ENCODE results near the gene STAB2.

The STAB2 gene

DNA sequence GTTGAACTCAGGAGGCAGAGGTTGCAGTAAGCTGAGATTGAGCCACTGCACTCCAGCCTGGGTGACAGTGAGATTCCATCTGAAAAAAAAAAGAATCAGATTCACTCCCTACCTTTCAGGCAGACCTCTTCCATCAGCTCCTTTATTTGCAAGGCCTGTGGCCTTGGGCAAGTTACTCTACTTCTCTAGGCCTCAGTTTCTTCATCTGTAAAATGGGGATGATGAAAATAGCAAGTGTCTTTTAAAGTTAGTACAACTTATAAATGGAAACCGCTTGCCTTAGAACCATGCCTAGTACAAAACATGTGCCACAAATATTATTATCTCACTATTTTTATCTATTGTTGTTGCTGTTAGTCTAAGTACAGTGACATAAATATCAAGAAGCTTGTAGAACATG is 84.3 kb downstream of the STAB2 start:
- no peak for DNase-seq (ENCODE audit: low spot score)
- no peaks in the 10 kb centered on the region for H3K9me3 ChIP-seq (ENCODE audit: severe bottlenecking)
- no peaks in the 10 kb centered on the region for H3K36me3 ChIP-seq (ENCODE audit: low read depth)
- no peak overlapping the region for H3K27ac ChIP-seq (ENCODE audit: poor library complexity, severe bottlenecking)
- ATAC-seq (ENCODE audit: low read depth) = no peak
- TF ChIP-seq, protein P1, sequence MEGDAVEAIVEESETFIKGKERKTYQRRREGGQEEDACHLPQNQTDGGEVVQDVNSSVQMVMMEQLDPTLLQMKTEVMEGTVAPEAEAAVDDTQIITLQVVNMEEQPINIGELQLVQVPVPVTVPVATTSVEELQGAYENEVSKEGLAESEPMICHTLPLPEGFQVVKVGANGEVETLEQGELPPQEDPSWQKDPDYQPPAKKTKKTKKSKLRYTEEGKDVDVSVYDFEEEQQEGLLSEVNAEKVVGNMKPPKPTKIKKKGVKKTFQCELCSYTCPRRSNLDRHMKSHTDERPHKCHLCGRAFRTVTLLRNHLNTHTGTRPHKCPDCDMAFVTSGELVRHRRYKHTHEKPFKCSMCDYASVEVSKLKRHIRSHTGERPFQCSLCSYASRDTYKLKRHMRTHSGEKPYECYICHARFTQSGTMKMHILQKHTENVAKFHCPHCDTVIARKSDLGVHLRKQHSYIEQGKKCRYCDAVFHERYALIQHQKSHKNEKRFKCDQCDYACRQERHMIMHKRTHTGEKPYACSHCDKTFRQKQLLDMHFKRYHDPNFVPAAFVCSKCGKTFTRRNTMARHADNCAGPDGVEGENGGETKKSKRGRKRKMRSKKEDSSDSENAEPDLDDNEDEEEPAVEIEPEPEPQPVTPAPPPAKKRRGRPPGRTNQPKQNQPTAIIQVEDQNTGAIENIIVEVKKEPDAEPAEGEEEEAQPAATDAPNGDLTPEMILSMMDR (IDR thresholded peaks at IDR 0.05; ENCODE audit: poor library complexity, severe bottlenecking) = no peak
- no peaks in the 10 kb centered on the region for H3K27me3 ChIP-seq (ENCODE audit: insufficient read depth, poor library complexity, severe bottlenecking)
- H3K4me1 ChIP-seq (ENCODE audit: insufficient read depth, poor library complexity, severe bottlenecking) = no peaks in the 10 kb centered on the region
- no peak overlapping the region for H3K4me3 ChIP-seq (ENCODE audit: severe bottlenecking)

DNA sequence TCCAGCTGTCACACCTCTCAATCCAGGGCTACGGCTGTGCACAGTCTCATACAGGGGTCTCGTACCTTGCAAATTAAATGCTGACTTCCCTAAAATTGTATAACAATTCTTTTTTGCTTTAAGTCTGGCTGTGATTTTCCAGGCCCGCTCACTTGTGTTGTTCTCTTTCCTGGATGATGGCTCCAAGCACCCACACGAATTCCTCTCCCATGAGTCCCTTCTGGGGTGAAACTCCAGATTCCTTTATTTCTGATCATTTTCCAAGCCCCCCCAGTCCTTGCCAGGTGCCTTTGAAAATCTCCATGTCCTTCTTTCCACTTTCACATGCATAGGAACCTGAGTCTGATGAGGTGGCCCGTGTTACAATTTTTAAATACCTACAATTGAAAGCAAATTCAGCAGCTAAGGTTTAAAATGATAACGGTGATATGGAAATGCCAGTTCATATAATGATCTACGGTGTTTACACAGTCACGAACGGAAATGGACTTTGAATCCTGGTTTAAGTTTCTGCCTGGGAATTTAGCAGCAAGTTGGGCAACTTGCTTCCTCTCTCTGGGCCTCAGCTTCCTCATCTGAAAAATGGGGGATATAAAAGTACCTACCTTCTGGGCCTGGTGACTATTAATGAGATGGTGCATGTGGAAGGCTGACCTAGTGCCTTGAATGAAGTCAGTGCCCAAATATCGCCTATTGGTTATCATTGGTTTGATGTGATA is 85.5 kb downstream of the STAB2 start:
- ATAC-seq (ENCODE audit: low read depth) = no peak
- Histone ChIP-seq H3K27ac (ENCODE audit: poor library complexity, severe bottlenecking) (no peak overlapping the region), H3K4me3 (ENCODE audit: severe bottlenecking) (no peak overlapping the region), H3K36me3 (ENCODE audit: low read depth) (no peaks in the 10 kb centered on the region), H3K9me3 (ENCODE audit: severe bottlenecking) (no peaks in the 10 kb centered on the region), H3K27me3 (ENCODE audit: insufficient read depth, poor library complexity, severe bottlenecking) (no peaks in the 10 kb centered on the region), H3K4me1 (ENCODE audit: insufficient read depth, poor library complexity, severe bottlenecking) (no peaks in the 10 kb centered on the region)
- TF ChIP-seq, protein P1 (IDR thresholded peaks at IDR 0.05; ENCODE audit: poor library complexity, severe bottlenecking) = no peak
- no peak for DNase-seq (ENCODE audit: low spot score)

DNA sequence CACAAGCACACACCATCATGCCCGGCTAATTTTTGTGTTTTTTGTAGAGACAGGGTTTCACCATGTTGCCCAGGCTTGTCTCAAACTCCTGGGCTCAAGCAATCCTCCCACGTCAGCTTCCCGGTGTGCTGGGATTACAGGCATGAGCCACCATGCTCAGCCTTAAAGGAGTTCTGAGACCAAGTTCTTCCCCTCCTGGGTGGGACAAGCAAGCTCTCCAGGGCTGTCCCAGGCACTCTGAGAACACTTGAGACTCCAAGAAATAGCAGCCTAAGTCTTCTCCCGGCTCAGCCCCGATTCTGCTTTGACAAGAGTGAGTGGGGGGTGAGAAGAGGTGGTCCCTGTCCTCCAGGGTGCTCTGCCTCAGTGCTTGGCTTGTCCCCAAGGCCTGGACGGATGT is 86.4 kb downstream of the STAB2 start:
- no peaks in the 10 kb centered on the region for H3K36me3 ChIP-seq (ENCODE audit: low read depth)
- ATAC-seq (ENCODE audit: low read depth) (no peak), DNase-seq (ENCODE audit: low spot score) (no peak)
- no peaks in the 10 kb centered on the region for H3K9me3 ChIP-seq (ENCODE audit: severe bottlenecking)
- no peak overlapping the region for H3K27ac ChIP-seq (ENCODE audit: poor library complexity, severe bottlenecking)
- TF ChIP-seq, protein P1 (IDR thresholded peaks at IDR 0.05; ENCODE audit: poor library complexity, severe bottlenecking) = no peak
- H3K4me1 ChIP-seq (ENCODE audit: insufficient read depth, poor library complexity, severe bottlenecking) = no peaks in the 10 kb centered on the region
- H3K4me3 ChIP-seq (ENCODE audit: severe bottlenecking) = no peak overlapping the region
- H3K27me3 ChIP-seq (ENCODE audit: insufficient read depth, poor library complexity, severe bottlenecking) = no peaks in the 10 kb centered on the region

DNA sequence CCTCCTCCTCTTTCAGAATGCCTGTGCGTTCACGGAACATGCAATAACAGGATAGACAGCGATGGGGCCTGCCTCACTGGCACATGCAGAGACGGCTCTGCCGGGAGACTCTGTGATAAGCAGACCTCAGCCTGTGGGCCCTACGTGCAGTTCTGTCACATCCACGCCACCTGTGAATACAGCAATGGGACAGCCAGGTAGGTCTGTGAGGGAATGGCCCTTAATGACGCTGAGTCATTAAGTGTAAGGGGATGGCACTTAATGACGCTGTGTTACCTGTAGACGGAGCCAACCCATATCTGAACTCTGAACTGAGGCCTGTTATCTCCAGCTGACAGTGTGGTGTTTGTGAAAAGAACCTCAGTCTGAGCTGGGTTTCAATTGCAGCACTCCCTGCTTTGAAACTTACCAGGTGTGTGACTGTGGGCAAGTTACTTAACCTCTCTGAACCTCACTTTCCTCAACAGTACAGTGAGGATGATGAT is 86.9 kb downstream of the STAB2 start:
- Histone ChIP-seq H3K4me1 (ENCODE audit: insufficient read depth, poor library complexity, severe bottlenecking) (no peaks in the 10 kb centered on the region), H3K4me3 (ENCODE audit: severe bottlenecking) (no peak overlapping the region), H3K36me3 (ENCODE audit: low read depth) (no peaks in the 10 kb centered on the region), H3K27me3 (ENCODE audit: insufficient read depth, poor library complexity, severe bottlenecking) (no peaks in the 10 kb centered on the region), H3K9me3 (ENCODE audit: severe bottlenecking) (no peaks in the 10 kb centered on the region), H3K27ac (ENCODE audit: poor library complexity, severe bottlenecking) (no peak overlapping the region)
- no peak for ATAC-seq (ENCODE audit: low read depth)
- DNase-seq (ENCODE audit: low spot score) = no peak
- TF ChIP-seq, protein P1 (IDR thresholded peaks at IDR 0.05; ENCODE audit: poor library complexity, severe bottlenecking) = no peak

DNA sequence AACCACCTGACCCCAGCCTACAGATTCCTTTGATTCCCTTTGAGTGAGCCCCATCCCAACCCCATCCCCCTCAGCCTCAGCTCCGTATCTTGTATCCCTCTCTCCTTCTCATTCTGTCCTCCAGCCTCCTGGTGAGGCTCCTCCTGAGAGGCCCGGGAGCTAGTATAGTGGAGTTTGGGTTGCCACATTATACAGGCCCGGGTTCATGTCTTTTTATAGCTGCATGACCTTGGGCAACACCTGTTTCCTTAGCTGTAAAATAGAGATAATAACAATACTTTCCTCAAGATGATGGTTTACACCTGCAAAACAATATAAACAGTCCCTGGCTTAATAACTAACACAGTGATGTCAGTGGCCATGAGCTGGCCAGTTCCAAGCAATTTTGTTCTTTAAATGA is 89.8 kb downstream of the STAB2 start:
- TF ChIP-seq, protein P1 (IDR thresholded peaks at IDR 0.05; ENCODE audit: poor library complexity, severe bottlenecking) = no peak
- Histone ChIP-seq H3K4me3 (ENCODE audit: severe bottlenecking) (no peak overlapping the region), H3K4me1 (ENCODE audit: insufficient read depth, poor library complexity, severe bottlenecking) (no peaks in the 10 kb centered on the region), H3K27ac (ENCODE audit: poor library complexity, severe bottlenecking) (no peak overlapping the region), H3K27me3 (ENCODE audit: insufficient read depth, poor library complexity, severe bottlenecking) (no peaks in the 10 kb centered on the region), H3K36me3 (ENCODE audit: low read depth) (no peaks in the 10 kb centered on the region), H3K9me3 (ENCODE audit: severe bottlenecking) (no peaks in the 10 kb centered on the region)
- DNase-seq (ENCODE audit: low spot score) (no peak), ATAC-seq (ENCODE audit: low read depth) (no peak)

All from RWPE2 (cell line).